HCT116 (cell line): Measurements from ENCODE around the gene CARD9. TPM values are rescaled to one million over a fixed set of nuclear protein-coding genes. Genes with fewer than 3 reads are reported as not detected.

Experiments
- ATAC-seq: fragments of 200-7000 bp; cut with Tn5 transposase; 2 replicates; pipeline ENCODE4 v1.9.1; 2020; ENCODE audit warnings: mild to moderate bottlenecking, moderate library complexity
- BruUV-seq: library from RNA; stranded (reverse); fragments of 400-500 nt; replicated peaks from 2 replicates; lab custom pipeline; 2021; lab: Mats Ljungman, UMichigan
- CTCF ChIA-PET: fragments of 300-600 bp; sonication (Branson Sonifier 250); formaldehyde crosslinking; loops from one replicate; lab custom pipeline; 2021; ENCODE audit warnings: antibody characterized with exemption; lab: Charles Lee
- POLR2A ChIA-PET: fragments of 300-600, 350-600 bp; sonication (Branson Sonifier 250); formaldehyde crosslinking; loops from one replicate; lab custom pipeline; 2021; ENCODE audit warnings: antibody characterized with exemption; lab: Charles Lee
- RAD21 ChIA-PET, 2 experiments: fragments of 300-600 bp; sonication (Branson Sonifier 250); formaldehyde crosslinking; loops; one replicate each; lab custom pipeline; 2023; ENCODE audit warnings: low total read pairs in 2 of 2; ENCODE audit not compliant: uncharacterized antibody in 2 of 2, unreplicated experiment in 2 of 2, low non-redundant PET in 1 of 2; lab: Charles Lee
- DNase-seq: peaks from one replicate; pipeline ENCODE4 v3.0.0-alpha.2; 2010; ENCODE audit warnings: low read depth, low spot score
- H2AFZ ChIP-seq: fragments of 200-600 bp; shearing (Covaris generic), sonication (generic); 2 replicates; pipeline ENCODE4 v1.6.1; 2017; ENCODE audit warnings: low read depth, mixed run types, mixed read lengths, antibody characterized with exemption, low read length; ENCODE audit not compliant: poor library complexity, severe bottlenecking
- H3K27ac ChIP-seq: 2 replicates; pipeline ENCODE4 v1.5.1; 2012; ENCODE audit warnings: low read depth, low read length
- H3K27me3 ChIP-seq: fragments of 200-600 bp; sonication (generic); 2 replicates; pipeline ENCODE4 v1.6.1; 2016; ENCODE audit warnings: mixed run types, low read length, mixed read lengths; ENCODE audit not compliant: insufficient read depth
- H3K36me3 ChIP-seq, 2 experiments: fragments of 200-500 bp in 1 of 2; fragments of 200-600 bp in 1 of 2; sonication (Bioruptor generic) in 1 of 2; sonication (generic) in 1 of 2; 2 replicates each; pipeline versions ENCODE4 v1.5.1 to v1.6.1; 2014 to 2016; ENCODE audit warnings: low read length in 2 of 2, inconsistent platforms in 1 of 2, mixed read lengths in 1 of 2, mixed run types in 1 of 2; ENCODE audit not compliant: insufficient read depth in 2 of 2, control insufficient read depth in 1 of 2
- H3K4me1 ChIP-seq, 2 experiments: fragments of 200-600 bp in 1 of 2; sonication (generic) in 1 of 2; 2 replicates each; pipeline versions ENCODE4 v1.5.1 to v1.6.1; 2012 to 2017; ENCODE audit warnings: low read length in 2 of 2, inconsistent platforms in 1 of 2, mild to moderate bottlenecking in 1 of 2, mixed read lengths in 1 of 2, mixed run types in 1 of 2, moderate library complexity in 1 of 2; ENCODE audit not compliant: insufficient read depth in 2 of 2, control insufficient read depth in 1 of 2
- H3K4me2 ChIP-seq: fragments of 200-600 bp; sonication (generic); 2 replicates; pipeline ENCODE4 v1.6.1; 2017; ENCODE audit warnings: mixed run types, low read length, mixed read lengths
- H3K4me3 ChIP-seq, 2 experiments: fragments of 200-600 bp in 1 of 2; sonication (generic) in 1 of 2; replicated peaks in 1 of 2; 2 replicates each; pipeline ENCODE4 v1.5.1; 2011 to 2016; ENCODE audit warnings: low read length in 2 of 2, control low read depth in 1 of 2, low read depth in 1 of 2, mild to moderate bottlenecking in 1 of 2, mixed read lengths in 1 of 2, mixed run types in 1 of 2
- H3K79me2 ChIP-seq: fragments of 200-600 bp; sonication (generic); 2 replicates; pipeline ENCODE4 v1.6.1; 2017; ENCODE audit warnings: mild to moderate bottlenecking, mixed run types, low read length, moderate library complexity, mixed read lengths; ENCODE audit not compliant: insufficient read depth
- H3K9ac ChIP-seq: fragments of 200-600 bp; sonication (generic); 2 replicates; pipeline ENCODE4 v1.6.1; 2016; ENCODE audit warnings: low read length, mixed read lengths
- H3K9me2 ChIP-seq: fragments of 200-600 bp; sonication (generic), shearing (Covaris generic); 2 replicates; pipeline ENCODE4 v1.6.1; 2017; ENCODE audit warnings: mixed run types, mild to moderate bottlenecking, moderate library complexity; ENCODE audit not compliant: insufficient read depth
- H3K9me3 ChIP-seq, 2 experiments: fragments of 200-500 bp in 1 of 2; fragments of 200-600 bp in 1 of 2; sonication (Bioruptor generic) in 1 of 2; sonication (generic) in 1 of 2; 2 replicates each; pipeline ENCODE4 v1.6.1; 2014 to 2017; ENCODE audit warnings: low read length in 2 of 2, mixed read lengths in 2 of 2, inconsistent platforms in 1 of 2, low read depth in 1 of 2, mild to moderate bottlenecking in 1 of 2, mixed run types in 1 of 2, moderate library complexity in 1 of 2; ENCODE audit not compliant: control insufficient read depth in 1 of 2, insufficient read depth in 1 of 2
- H4K20me1 ChIP-seq: fragments of 200-600 bp; sonication (generic), shearing (Covaris generic); 2 replicates; pipeline ENCODE4 v1.6.1; 2017; ENCODE audit warnings: mixed run types, mild to moderate bottlenecking, moderate library complexity; ENCODE audit not compliant: insufficient read depth
- CTCF ChIP-seq, 3 experiments: fragments of 200-600 bp in 1 of 3; sonication (generic) in 1 of 3; IDR thresholded peaks in 2 of 3; conservative IDR thresholded peaks in 1 of 3; 2 replicates each; pipeline ENCODE4 v1.5.1; 2012 to 2017; ENCODE audit warnings: low read depth in 2 of 3, low read length in 2 of 3, antibody characterized with exemption in 1 of 3, borderline replicate concordance in 1 of 3, control low read depth in 1 of 3, mild to moderate bottlenecking in 1 of 3, mixed read lengths in 1 of 3, mixed run types in 1 of 3, moderate library complexity in 1 of 3; ENCODE audit not compliant: insufficient read depth in 1 of 3
- POLR2AphosphoS5 ChIP-seq: IDR thresholded peaks from 2 replicates; pipeline ENCODE4 v1.6.1; 2011; ENCODE audit warnings: mild to moderate bottlenecking, low read depth, low read length, moderate library complexity
- REST ChIP-seq: IDR thresholded peaks from 2 replicates; pipeline ENCODE4 v1.6.1; 2012; ENCODE audit warnings: low read depth
- SIN3A ChIP-seq: IDR thresholded peaks from 2 replicates; pipeline ENCODE4 v1.6.1; 2012; ENCODE audit warnings: low read depth
- SP1 ChIP-seq: IDR thresholded peaks from 2 replicates; pipeline ENCODE4 v1.6.1; 2012; ENCODE audit warnings: low read depth
- YY1 ChIP-seq: IDR thresholded peaks from 2 replicates; pipeline ENCODE4 v1.6.1; 2011; ENCODE audit warnings: low read length, low read depth, moderate library complexity, mild to moderate bottlenecking; ENCODE audit not compliant: insufficient replicate concordance; ENCODE audit errors: extremely low read depth
- intact Hi-C: fragments of 100-400 bp; cut with micrococcal nuclease; formaldehyde crosslinking; loops from 2 replicates; pipeline ENCODE4 v1.10.0; 2022
- total RNA-seq: library from RNA; stranded (reverse); gene quantifications from one replicate; pipeline ENCODE4 v1.2.1, GENCODE V29; 2021; ENCODE audit not compliant: unreplicated experiment

CARD9 gene
- total RNA-seq, 1 experiment from 2014 or later: 1.2 TPM

GRCh38 chr9:136340356-136341041, 33.0 kb downstream of the CARD9 start:
- no TSS peak for BruUV-seq
- no peak for TF ChIP-seq CTCF (IDR thresholded peaks at IDR 0.05 in 2 of 3, conservative IDR thresholded peaks at IDR 0.05 in 1 of 3; ENCODE audit: borderline replicate concordance in 1 of 3, insufficient read depth in 1 of 3, low read depth in 2 of 3, low read length in 2 of 3)
- TF ChIP-seq SIN3A: no peak
- no peak for TF ChIP-seq SP1
- no peak for TF ChIP-seq POLR2AphosphoS5
- TF ChIP-seq YY1: no peak
- no peak for TF ChIP-seq REST
- no peaks in the 10 kb centered on the region for H4K20me1 ChIP-seq
- RAD21 ChIA-PET: no interaction called here
- no peaks in the 10 kb centered on the region for H3K79me2 ChIP-seq
- no peaks in the 10 kb centered on the region for H3K9me3 ChIP-seq
- H3K27ac ChIP-seq: no peak overlapping the region
- DNase-seq (no peak), ATAC-seq (no peak)
- POLR2A ChIA-PET: no interaction called here
- CTCF ChIA-PET: interaction anchor here (1.1 to 1.2 kb wide), 2 partner anchors 11 to 22 kb away, joined by 3 read pairs; no protein-coding TSS in a partner anchor
- no peak overlapping the region for H2AFZ ChIP-seq
- no peak overlapping the region for H3K4me3 ChIP-seq
- no peak overlapping the region for H3K9ac ChIP-seq
- H3K4me2 ChIP-seq: no peak overlapping the region
- no peaks in the 10 kb centered on the region; a peak in 1 of 4 replicates for H3K36me3 ChIP-seq
- H3K9me2 ChIP-seq: no peaks in the 10 kb centered on the region
- no peaks in the 10 kb centered on the region for H3K27me3 ChIP-seq
- H3K4me1 ChIP-seq: peaks cover 10 to 23% of the 10 kb centered on the region in 2 experiments; a peak in 3 of 4 replicates
- intact Hi-C loops: no loop called here
